Measurements from ENCODE around the gene PTPRS.
A peak's percentile ranks its signal among the peaks of the same experiment; 100 is the strongest.

Gene PTPRS

DNA sequence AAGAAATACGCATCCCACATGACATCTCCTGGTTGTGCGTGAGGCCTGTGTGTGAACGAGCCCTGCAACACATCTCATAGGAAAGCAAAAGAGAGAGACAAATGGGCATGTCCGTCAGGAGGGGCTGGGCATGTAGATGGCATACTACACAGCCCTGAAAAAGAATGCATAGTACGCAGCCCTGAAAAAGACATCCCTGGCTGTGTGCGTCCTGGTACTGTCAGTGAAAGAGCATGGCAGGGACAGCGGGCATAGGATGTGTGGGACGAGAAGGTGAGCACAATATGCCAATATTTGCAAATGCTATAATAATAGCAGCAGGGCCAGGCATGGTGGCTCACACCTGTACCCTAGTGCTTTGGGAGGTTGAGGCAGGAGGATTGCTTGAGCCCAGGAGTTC is 28.6 kb downstream of the PTPRS start:
- DNase-seq (ENCODE audit: insufficient read length, low spot score) (no peak), FAIRE-seq (no peak)

DNA sequence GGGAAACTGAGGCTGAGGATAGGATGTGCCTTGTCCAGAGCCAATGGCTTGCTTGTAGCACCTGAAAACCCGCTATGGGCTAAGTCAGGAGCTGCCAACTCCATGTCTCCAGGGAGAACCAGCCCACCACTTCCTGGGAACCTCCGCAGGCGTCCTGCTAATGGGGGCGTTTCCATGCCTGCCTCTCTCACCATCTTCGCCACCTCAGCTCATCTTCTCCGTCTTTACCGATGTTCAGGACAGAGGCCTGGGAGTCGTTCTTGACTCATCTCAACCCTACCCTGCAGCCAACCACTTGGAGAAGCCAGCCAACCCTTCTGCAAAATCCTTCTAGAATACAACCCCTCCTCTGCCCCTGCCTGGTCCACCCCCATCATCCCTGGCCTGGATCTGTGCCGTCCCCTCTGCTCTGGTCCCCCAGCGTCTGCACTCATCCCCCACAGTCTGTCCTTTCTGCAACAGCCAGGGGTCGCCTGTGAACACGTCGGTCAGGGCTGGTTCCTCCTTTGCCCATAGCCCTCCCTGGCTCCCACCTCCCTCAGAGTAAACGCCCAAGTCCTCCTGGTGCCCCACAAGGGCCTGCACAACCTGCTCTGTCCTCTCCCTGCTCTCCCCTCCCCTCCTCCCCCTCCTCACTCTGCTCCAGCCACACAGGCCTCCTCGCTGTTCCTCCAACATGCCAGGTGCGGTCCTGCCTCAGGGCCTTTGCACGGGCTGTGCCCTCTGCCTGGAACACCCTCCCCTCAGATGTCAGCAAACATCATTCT is 31.0 kb downstream of the PTPRS start:
- FAIRE-seq, result no peak
- no peak for DNase-seq (ENCODE audit: insufficient read length, low spot score)

DNA sequence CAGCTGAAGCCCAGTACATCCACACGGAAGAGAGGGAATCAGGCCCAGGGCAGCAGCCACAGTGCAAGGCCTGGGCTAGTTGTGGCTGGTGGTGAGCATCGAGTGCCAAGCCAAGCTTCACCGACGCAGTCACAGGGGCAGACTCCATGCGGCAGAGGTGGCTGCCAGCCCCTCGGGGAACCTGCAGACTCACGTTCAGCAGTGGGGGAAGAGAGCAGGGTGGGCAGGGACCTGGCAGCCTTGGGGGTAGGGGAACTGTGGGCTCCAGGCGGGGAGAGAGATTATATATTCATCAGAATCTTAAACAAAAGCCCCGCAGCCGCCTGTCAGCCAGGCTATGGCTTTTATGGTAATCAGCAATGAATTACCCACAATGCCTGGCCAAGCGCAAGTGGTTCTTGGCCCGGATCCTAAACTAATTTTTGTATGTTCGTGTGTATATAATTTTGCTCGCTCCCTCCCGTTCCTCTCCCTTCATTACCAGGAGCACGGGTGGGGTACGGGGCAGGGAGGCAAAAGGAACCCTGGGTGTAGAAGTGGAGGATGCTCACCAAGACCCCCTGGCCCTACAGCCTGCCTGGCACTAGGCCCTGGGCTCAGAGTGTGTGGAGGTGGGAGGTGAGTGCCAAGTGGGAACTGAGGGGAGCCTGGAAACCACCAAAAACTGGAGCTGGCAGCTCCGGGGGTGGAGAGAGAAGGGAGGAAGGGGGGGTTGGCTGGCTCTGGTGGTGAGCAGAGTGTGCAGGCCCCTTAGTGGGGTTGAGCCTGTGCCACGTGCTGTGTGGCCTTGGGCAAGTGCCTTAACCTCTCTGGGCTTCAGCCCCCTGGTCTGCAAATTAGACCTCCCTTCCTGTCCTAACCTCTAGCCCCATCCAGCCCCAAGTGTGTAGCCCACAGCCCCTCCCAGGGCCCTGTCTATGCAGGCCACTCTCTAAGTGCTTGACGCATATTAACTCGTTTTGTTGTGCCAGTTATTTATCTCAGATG is 31.9 kb downstream of the PTPRS start:
- DNase-seq (ENCODE audit: insufficient read length, low spot score) (no peak), FAIRE-seq (no peak)

DNA sequence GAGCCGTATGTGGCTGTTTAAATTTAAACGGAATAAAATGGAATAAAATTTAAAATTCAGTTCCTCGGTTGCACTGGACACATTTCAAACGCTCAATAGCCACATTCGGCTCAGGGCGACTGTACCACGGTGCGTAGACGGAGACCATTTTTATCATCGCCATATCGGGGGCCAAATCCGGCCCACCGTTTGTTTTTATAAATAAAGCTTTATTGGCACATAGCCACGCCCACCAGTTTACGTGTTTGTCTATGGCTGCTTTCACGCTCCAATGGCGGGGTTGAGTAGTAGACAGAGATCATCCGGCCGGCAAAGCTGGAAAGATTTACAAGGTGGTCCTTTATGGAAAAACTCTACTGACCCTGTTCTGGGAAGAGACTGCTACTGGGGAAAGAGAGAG is 33.0 kb downstream of the PTPRS start:
- DNase-seq (ENCODE audit: insufficient read length, low spot score), result no peak
- FAIRE-seq, result no peak

DNA sequence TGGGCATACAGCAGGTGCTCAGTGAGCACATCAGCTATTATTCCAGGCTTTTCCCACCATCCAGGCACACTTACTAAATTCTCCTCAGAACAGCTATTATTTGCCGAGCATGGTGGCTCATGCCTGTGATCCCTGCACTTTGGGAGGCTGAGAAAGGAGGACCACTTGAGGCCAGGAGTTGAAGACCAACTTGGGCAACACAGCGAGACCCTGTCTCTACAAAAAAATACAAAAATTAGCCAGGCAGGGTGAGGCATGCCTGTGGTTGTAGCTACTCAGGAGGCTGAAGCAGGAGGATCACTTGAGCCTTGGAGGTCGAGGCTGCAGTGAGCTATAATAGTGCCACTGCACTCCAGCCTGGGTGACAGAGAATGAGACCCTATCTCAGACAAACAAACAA is 35.4 kb downstream of the PTPRS start:
- no peak for DNase-seq (ENCODE audit: insufficient read length, low spot score)
- no peak for FAIRE-seq

DNA sequence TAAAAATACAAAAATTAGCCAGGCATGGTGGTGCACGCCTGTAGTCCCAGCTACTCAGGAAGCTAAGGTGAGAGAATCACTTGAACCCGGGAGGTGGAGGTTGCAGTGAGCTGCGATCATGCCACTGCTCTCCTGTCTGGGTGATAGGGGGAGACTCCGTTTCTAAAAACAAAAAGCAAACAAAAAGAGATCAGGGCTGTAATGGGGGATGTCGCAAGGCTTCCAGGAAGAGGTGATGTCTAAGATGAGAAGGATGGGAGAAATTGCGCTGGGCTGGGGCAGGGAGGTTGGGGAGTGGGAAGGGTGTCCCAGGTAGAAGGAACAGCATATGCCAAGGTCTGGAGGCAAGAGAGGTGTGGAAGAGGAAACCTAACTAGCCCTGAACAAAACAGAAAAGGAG is 36.1 kb downstream of the PTPRS start:
- no peak for FAIRE-seq
- DNase-seq (ENCODE audit: insufficient read length, low spot score), result no peak

DNA sequence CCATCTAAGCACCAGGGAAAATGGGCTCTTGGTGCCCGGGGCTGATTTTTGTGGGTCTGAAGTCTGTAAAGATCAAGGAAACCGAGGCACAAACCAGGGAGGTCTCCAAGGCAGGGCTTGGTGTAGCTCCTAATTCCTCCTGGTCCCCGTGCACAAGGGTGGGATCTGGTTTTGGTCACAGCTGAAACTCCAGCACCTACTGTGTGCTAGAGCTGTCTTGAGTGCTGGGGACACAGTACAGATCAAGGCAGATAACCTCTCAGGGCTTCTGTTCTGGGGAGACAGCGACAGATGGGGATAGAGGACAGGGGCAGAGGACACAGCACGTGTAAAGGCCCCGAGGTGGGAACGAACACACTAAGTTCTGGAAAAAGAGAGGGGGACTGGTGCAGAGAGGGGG is 37.4 kb downstream of the PTPRS start:
- DNase-seq (ENCODE audit: insufficient read length, low spot score) (no peak), FAIRE-seq (no peak)

DNA sequence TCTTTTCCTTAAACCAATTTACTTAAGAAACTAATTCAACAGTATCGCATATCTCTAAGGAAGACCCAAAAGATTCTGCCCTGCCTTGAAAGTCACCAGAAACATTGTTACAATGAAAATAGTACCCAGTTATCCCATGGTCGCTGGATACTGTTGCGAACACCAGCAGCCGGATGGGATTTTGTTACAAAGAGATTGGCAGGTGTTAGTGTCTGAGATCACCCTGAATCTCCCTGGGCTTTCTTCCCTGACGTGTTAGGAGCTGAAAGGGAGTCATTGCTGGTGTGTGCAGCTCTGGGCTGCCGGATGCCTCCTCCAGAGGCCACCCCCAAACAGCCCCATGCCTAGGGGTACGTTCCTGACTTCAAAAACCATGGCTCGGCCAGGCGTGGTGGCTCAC is 38.2 kb downstream of the PTPRS start:
- DNase-seq (ENCODE audit: insufficient read length, low spot score) (no peak), FAIRE-seq (no peak)

DNA sequence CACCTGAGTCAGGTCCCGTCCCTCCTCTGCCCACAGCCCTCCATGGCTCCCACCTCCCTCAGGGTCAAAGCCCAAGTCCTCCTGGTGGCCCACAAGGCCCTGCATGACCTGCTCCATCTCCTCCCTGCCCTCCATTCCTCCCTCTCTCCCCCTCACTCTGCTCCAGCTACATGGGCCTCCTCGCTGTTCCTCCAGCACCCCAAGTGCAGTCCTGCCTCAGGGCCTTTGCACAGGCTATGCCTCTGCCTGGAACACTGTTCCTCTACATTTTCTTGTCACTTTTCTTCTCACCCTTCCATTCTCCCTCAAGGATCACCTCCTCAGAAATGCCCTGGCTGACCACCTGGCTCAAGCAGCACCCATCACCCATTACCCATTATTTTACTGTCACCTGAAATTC is 41.5 kb downstream of the PTPRS start:
- no peak for DNase-seq (ENCODE audit: insufficient read length, low spot score)
- FAIRE-seq, result no peak

DNA sequence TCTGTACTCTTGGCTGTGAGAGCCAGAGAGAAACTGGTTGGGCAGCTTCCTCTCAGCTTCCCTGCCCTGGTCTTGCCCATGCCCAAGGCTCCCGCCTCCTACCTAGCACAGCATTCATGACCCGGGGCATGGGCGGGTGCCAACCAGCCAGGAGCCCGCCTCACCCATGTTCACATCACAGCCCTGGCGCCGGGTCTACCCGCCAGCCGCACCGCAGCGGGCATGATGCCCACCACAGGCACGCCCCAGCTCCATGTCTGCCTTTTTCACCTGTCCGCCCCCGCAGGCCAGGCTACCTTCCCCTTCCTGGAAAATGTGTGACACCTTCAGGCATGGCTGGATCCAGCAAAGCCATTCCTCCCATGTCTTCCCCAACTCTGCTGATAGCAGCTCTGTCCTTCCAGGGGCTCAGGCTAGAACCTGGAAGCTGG is 42.1 kb downstream of the PTPRS start:
- DNase-seq (ENCODE audit: insufficient read length, low spot score), result no peak
- FAIRE-seq, result no peak

DNA sequence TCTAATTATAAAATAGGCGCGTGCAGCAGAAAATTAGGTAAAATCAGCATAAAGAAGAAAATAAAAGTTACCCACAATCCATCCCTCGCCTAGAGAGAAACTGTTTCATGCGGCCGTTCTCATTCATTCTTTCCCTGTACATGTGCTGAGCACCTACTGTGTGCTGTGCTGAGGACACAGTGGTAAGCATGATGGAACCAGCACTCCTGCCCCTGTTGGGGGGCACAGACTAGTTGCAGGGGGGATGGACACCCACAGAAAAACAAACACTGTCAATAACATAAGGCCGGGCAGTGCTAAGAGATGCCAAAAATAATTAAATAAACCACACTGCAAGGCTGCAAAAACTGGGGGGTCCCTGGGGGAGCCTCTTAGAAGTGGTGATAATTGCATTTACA is 43.3 kb downstream of the PTPRS start:
- DNase-seq (ENCODE audit: insufficient read length, low spot score), result no peak
- FAIRE-seq, result no peak

DNA sequence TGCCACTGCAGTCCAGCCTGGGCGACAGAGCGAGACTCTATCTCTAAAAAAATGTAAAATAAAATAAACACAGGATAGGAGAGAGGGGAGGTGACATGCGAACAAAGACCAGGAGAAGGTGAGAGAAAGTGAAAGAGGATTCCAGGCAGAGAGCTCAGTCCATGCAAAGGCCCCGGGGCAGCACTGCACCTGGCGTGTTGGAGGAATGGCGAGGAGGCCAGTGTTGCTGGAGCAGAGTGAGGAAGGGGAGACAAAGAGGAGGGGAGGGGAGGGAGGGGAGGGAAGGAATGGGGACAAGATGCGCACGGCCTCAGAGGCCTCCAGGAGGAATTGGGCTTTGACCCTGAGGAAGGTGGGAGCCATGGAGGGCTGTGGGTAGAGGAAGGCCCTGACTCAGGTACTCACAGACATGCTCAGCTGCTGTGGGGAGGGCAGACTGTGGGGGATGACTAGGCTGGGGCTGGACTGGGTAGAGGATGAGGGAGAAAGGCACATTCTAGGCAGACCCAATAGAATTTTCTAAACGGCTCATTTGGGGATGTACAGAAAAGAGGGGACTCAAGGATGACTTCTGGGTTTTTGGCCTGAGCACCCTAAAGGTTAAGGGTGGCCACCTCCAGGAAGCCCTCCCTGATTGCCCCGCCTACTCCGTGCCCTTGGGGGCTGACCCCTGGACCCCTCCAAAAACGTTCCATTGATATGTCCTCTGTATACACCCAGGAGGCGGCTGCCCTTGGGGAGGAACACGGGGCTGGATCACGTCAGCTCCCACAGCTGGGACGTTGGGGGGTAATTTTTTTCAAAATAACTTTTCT is 43.9 kb downstream of the PTPRS start:
- no peak for FAIRE-seq
- no peak for DNase-seq (ENCODE audit: insufficient read length, low spot score)

DNA sequence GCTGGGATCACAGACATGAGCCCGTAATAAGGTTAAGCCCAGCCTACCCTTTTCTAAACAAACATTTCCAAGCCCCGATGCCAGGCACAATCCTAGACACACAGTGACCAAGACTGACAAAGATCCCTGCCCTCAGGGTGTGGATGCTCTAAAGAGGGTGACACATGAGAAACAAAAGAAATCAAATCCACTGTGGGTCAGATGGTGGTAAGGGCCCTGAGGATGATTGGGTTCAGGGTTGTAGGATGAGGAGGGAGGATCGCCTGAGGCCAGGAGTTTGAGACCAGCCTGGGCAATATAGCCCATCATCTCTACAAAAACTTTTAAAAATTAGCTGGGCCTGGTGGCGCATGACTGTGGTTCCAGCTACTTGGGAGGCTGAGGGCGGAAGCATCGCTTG is 44.6 kb downstream of the PTPRS start:
- no peak for DNase-seq (ENCODE audit: insufficient read length, low spot score)
- no peak for FAIRE-seq

DNA sequence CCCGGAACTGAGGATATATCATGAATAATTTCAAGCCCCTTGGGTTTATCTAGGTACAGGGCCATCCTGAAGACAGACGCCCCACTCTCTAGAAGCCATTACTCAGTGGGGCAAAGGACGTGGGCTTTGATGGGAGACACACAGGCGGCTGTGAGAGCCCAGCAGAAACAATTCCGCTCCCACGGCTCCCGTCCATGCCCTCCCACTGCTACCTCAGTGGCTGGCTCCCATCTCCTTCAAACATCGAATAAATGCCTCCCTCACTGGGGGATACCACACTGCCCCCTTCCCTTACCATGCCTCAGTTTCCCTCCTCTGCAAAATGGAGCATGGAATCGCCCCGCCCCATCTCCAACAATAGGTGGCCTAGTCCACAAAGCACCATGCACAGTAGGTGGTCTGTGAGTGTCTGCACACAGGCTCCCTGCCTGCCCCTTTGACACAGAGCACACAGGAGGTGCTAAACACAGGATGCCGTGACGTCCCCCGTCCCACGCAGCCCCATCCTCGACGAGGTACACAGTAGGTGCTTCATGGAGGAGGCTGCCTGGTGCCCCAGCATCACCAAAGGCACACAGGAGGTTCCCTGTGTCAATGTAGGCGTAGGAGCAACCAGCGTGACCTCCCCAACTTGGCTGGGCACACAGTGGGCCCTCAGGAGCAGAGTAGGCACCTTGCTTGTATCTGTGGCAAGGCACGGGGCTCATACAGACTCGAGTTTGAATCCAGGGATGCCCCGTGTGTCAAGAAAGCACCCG is 46.0 kb downstream of the PTPRS start:
- FAIRE-seq, result no peak
- DNase-seq (ENCODE audit: insufficient read length, low spot score), result no peak

DNA sequence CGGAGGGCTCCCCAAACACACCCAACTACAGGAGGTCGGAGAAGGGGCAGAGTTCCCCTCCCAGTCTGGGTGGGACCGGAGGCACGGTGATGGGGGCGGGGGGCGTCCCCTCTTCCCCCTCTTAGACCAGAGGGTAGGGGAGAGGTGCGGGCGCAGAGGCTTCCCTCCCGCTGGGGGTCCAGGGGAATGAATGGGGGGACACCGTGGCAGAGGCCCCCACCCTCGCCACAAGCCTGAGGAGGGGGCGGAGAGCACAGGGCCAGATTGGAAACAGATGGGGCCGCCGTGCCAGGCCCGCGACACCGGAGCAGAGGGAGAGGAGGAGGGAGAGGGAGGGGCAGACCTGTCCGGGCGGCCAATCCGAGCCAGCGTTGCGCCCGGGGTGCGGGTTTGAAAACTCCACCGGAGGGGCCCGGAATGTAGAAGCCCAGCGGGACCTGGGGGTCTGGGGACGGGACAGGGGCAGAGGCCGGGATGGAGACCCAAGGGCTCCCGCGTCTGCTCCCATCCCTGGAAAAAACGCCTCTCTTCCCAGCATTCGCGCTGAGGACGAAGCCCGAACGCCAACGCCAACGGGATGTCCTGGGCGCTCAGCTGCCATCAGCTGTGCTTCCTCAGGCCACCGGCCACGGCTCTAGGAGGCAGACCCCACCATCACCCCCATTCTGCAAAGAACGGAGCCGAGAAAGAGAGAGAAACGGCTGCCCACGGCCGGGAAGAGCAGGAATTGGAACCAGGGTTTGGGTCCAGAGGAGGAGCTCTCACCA is 46.8 kb downstream of the PTPRS start:
- FAIRE-seq (no peak), DNase-seq (ENCODE audit: insufficient read length, low spot score) (no peak)

DNA sequence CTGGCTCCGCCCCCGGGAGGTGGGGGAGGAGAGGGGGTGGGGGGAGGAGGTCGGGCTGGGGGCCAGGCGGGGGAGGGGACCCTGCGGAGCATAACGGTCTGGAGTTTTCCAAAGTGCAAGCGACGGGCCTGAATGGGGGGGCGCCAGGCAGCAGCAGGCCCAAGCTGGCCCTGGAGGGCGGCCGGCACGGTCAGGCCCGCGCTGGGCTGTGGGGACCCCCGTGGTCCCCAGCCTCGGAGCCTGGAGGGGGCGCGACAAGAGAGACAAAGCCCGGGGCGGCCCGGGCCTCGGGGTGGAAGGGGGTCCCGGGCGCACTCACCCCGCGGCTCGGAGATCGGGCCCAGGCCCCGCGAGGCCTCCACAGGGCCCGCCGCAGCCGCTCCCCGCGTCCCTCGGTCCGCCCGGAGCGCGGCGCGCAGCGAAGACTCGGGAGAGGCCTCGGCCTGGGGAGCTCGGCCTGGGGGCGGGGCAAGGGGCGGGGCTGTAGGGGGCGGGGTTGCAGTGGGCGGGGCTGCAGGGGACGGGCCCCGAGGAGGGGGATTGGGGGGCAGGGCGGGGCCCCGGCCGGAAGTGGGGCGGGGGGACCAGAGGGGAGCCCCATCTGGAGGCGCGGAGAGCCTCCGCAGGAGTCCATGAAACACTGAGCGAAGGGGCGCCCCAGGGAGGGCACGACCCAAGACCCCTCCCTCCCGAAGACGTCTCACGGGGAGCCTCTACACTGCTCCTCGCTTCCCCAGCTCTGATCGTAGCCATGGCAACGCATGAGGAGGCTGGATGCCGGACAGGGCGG is 47.6 kb downstream of the PTPRS start:
- no peak for FAIRE-seq
- DNase-seq (ENCODE audit: insufficient read length, low spot score), result peak; percentile 87

DNA sequence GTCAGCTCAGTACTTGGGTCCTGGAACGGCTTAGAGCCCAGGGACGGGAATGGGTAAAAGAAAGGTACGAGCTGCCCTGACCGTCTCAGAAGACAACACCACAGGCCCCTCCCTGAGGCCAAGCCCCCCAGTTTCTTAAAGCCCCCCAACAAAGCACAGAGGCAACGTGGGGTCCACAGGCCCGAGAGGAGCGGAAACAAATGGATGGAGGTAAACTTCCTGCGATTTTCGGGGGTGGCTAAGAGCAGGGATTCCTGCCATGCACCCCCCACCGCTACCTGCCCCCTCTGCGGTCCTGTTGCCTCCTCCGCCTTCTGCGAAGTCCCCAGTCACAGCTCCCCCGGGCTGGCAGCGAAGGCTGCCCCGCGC is 48.2 kb downstream of the PTPRS start:
- FAIRE-seq, result no peak
- no peak for DNase-seq (ENCODE audit: insufficient read length, low spot score)

DNA sequence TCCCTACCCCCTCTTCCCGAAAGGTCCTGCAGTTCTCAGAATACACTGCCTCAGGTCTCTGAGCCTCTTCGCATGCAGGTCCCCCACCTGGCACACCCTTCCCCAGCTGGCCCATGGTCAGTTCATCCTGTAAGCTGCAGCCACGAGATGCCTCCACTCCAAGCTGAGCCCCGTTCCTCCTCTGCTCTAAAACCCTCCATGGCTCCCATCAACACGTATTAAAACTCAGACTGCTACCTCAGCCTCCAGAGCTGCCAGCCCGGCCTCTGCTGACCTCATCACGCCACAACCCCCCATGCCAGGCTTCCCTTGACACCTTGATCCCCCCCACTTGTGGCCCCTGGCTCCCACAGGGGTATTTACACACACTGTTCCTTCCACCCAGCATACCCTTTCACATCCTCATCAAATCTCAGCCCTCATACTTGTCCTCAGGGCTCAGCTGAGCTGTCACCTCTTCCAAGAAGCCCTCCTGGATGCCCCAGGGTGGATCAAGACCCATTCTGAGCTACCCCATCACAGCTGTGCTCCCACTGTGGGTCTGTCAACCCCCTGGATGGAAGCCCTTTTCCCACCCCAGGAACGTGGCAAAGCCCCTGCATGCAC is 48.9 kb downstream of the PTPRS start:
- DNase-seq (ENCODE audit: insufficient read length, low spot score) (no peak), FAIRE-seq (no peak)
